Parathyroid adenoma (tissue), 2 donors: ENCODE measurements around the gene FNDC3B.

Experiments used
- H2AFZ ChIP-seq: fragments of 300-600 bp; sonication (generic); one replicate; pipeline ENCODE4 v1.7.0; 2017; ENCODE audit warnings: antibody characterized with exemption, mild to moderate bottlenecking
- H3K27ac ChIP-seq: fragments of 300-600 bp; sonication (generic); one replicate; pipeline ENCODE4 v1.7.0; 2017
- H3K27me3 ChIP-seq: fragments of 300-600 bp; sonication (generic); one replicate; pipeline ENCODE4 v1.7.0; 2017; ENCODE audit warnings: low read length; ENCODE audit not compliant: control insufficient read depth, insufficient read depth
- H3K36me3 ChIP-seq: fragments of 300-600 bp; sonication (generic); one replicate; pipeline ENCODE4 v1.7.0; 2017; ENCODE audit warnings: low read length; ENCODE audit not compliant: control insufficient read depth, insufficient read depth
- H3K4me1 ChIP-seq: fragments of 300-600 bp; sonication (generic); one replicate; pipeline ENCODE4 v1.7.0; 2017; ENCODE audit warnings: control low read depth
- H3K4me2 ChIP-seq: fragments of 300-600 bp; sonication (generic); one replicate; pipeline ENCODE4 v1.7.0; 2017; ENCODE audit warnings: low read length
- H3K4me3 ChIP-seq: fragments of 300-600 bp; sonication (generic); one replicate; pipeline ENCODE4 v1.7.0; 2017; ENCODE audit warnings: low read depth, low read length
- H3K79me2 ChIP-seq: fragments of 300-600 bp; sonication (generic); one replicate; pipeline ENCODE4 v1.7.0; 2017; ENCODE audit warnings: control low read depth
- H3K9ac ChIP-seq: fragments of 300-600 bp; sonication (generic); one replicate; pipeline ENCODE4 v1.7.0; 2017; ENCODE audit warnings: mild to moderate bottlenecking
- H3K9me3 ChIP-seq: fragments of 300-600 bp; sonication (generic); one replicate; pipeline ENCODE4 v1.7.0; 2017; ENCODE audit warnings: low read length; ENCODE audit not compliant: control insufficient read depth
- TF ChIP-seq, protein P1 (sequence below): fragments of 300-600 bp; sonication (generic); IDR thresholded peaks from one replicate; pipeline ENCODE4 v1.7.0; 2017; ENCODE audit warnings: antibody characterized with exemption, mild to moderate bottlenecking
- donor health status: primary hyperparathyroidism.

Gene FNDC3B

DNA sequence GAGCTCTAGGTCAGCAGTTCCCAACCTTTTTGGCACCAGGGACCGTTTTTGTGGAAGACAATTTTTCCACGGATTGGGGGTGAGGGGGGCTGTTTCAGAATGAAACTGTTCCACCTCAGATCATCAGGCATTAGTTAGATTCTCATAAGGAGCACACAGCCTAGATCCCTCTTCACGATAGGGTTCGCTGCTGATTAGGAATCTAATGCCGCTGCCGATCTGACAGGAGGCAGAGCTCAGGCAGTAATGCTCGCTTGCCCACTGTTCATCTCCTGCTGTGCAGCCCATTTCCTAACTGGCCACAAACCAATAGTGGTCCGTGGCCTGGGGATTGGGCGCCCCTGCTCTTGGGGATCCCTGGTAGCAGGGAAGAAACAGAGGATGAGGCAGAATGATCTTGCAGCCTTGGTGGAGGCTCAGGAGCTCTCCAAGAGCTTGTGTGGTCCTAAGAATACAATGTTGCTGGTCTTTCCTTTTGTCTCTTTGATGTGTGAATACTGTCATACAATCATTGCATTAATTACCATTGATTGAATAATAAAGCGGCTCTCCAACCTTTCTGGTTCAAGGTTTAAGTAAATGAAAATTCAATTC, 183.2 kb downstream of the FNDC3B start:
- Histone ChIP-seq H3K4me1 (peaks cover 17% of the 10 kb centered on the region), H3K9ac (no peak overlapping the region), H3K9me3 (no peaks in the 10 kb centered on the region), H2AFZ (no peak overlapping the region), H3K79me2 (peaks cover 12% of the 10 kb centered on the region), H3K36me3 (no peaks in the 10 kb centered on the region), H3K27ac (no peak overlapping the region), H3K27me3 (no peaks in the 10 kb centered on the region), H3K4me2 (peak overlapping the region; percentile 51), H3K4me3 (no peak overlapping the region)
- TF ChIP-seq, protein P1, sequence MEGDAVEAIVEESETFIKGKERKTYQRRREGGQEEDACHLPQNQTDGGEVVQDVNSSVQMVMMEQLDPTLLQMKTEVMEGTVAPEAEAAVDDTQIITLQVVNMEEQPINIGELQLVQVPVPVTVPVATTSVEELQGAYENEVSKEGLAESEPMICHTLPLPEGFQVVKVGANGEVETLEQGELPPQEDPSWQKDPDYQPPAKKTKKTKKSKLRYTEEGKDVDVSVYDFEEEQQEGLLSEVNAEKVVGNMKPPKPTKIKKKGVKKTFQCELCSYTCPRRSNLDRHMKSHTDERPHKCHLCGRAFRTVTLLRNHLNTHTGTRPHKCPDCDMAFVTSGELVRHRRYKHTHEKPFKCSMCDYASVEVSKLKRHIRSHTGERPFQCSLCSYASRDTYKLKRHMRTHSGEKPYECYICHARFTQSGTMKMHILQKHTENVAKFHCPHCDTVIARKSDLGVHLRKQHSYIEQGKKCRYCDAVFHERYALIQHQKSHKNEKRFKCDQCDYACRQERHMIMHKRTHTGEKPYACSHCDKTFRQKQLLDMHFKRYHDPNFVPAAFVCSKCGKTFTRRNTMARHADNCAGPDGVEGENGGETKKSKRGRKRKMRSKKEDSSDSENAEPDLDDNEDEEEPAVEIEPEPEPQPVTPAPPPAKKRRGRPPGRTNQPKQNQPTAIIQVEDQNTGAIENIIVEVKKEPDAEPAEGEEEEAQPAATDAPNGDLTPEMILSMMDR, result no peak

DNA sequence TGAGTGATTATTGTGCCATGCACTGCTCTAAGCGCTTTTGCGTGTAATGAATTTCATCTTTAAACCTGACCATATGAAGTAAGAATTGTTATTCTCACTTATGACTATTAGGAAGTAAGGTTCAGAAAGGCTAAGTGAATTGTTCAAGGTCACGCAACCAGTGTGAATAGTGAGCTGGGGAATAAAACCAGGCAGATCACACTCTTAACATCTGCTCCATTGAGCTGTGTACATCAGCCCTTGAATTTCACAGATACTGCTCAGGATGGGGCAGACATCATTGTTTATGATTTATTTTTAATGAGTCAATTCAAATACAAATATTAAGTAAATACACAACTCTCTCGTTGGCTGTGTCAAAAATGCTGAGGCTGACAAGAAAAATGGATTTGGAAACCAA, 184.5 kb downstream of the FNDC3B start:
- Histone ChIP-seq H3K4me1 (peaks cover 12% of the 10 kb centered on the region), H3K27ac (no peak overlapping the region), H3K9ac (no peak overlapping the region), H3K9me3 (no peaks in the 10 kb centered on the region), H3K36me3 (no peaks in the 10 kb centered on the region), H3K27me3 (no peaks in the 10 kb centered on the region), H3K4me3 (no peak overlapping the region), H3K79me2 (peaks cover 12% of the 10 kb centered on the region), H3K4me2 (no peak overlapping the region), H2AFZ (no peak overlapping the region)
- TF ChIP-seq, protein P1, result no peak

DNA sequence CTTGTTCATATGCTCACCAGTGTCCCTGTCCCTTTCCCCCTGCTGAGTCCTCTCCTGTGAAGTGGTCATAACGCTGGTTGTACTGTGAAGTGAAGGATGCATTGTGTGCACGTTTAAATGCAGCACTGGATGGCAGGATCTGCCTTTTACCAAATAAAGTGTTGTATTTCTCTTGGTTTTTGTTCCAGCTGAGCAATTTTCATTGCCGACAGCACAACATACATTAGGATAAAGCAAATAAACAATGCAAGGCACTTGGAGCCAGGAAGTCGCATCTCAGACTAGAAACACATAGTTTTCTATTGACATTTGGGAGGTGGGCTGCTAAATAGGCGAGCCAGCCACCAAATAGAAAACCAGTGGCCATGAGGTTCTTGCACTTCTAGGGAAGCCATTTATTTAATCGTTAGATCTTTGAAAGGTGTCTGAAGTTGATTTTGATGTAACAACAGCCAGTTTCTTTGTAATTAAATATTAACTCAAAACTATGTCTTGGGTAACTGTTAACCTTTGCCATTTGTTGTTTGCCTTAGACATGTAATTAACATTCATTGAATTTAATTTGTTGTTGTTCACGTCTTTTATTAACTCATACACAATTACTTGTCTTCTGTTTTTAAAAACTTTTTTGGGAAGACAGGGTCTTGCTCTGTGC, 185.3 kb downstream of the FNDC3B start:
- Histone ChIP-seq H3K4me3 (no peak overlapping the region), H2AFZ (no peak overlapping the region), H3K9me3 (no peaks in the 10 kb centered on the region), H3K79me2 (peaks cover 12% of the 10 kb centered on the region), H3K4me1 (peaks cover 12% of the 10 kb centered on the region), H3K27ac (no peak overlapping the region), H3K4me2 (no peak overlapping the region), H3K36me3 (no peaks in the 10 kb centered on the region), H3K27me3 (no peaks in the 10 kb centered on the region), H3K9ac (no peak overlapping the region)
- TF ChIP-seq, protein P1, result no peak

DNA sequence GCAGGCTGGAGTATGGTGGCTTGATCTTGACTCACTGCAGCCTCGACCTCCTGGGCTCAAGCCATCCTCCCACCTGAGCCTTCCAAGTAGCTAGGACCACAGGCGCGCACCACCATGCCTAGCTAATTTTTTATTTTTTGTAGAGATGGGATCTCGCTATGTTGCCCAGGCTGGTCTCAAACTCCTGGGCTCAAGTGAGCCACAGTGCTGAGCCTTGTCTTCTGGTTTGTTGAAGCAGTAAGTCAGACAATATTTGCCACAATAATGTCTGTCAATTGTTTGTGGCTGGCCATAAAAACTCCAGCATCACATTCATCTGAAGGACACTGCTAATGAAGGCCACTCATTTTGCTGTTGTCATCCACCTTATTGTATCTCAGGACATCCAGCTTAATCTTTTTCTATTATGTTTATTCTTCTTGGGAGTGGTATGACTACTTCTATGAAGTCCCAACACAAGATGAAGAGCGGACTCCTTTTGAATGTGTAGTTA, 185.9 kb downstream of the FNDC3B start:
- Histone ChIP-seq H3K79me2 (peaks cover 12% of the 10 kb centered on the region), H3K4me1 (peaks cover 12% of the 10 kb centered on the region), H3K27ac (no peak overlapping the region), H3K4me2 (no peak overlapping the region), H3K36me3 (no peaks in the 10 kb centered on the region), H3K27me3 (no peaks in the 10 kb centered on the region), H3K4me3 (no peak overlapping the region), H3K9me3 (no peaks in the 10 kb centered on the region), H3K9ac (no peak overlapping the region), H2AFZ (no peak overlapping the region)
- TF ChIP-seq, protein P1, result no peak
